HG03060 (cell line): ENCODE data around the gene GBP2.
"Not testable (repeated sequence)": the region's sequence is repeated elsewhere in the genome, so short reads cannot be mapped to it uniquely, and the experiment has no call there.

Source experiments
- ATAC-seq: cut with Tn5 transposase; IDR thresholded peaks from one replicate; pipeline ENCODE4 v1.9.1; 2021; ENCODE audit warnings: low read depth, moderate number of reproducible peaks; ENCODE audit not compliant: unreplicated experiment

The GBP2 gene

GRCh38 chr1:89128003-89128458 is 2.1 kb upstream of the GBP2 start:
- not testable (repeated sequence) for ATAC-seq

GRCh38 chr1:89126602-89127565 is 970 bp upstream of the GBP2 start:
- ATAC-seq, result not testable (repeated sequence)

- ATAC-seq, result no peak
These were observed 538 bp downstream of the GBP2 start for GRCh38 chr1:89125240-89125912.

- no peak for ATAC-seq
These were observed 4.3 kb downstream of the GBP2 start for GRCh38 chr1:89121641-89122040.

- ATAC-seq, result no peak
These were observed 11.3 kb downstream of the GBP2 start for GRCh38 chr1:89114662-89115061.

- ATAC-seq, result no peak
These were observed 12.9 kb downstream of the GBP2 start for GRCh38 chr1:89112871-89113613.

DNA sequence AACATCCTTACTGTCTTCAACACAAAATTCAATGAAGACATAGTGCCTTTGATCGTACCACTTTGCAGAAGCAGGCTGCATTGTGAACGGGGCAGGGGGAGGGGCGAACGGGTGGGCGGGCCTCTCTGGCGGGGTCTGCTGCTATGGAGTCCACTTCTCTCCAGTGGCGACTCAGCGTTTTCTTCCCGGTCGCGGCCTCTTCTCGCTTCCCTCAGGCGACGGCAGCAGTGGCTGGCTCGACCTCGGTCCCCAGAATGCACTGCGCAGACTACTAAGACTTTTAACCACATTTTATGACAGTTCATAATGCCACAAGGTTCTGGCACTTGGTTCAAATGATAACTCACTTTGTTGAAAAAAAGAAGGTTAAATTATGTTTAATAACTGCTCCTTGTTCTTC is 21.2 kb downstream of the GBP2 start:
- no peak for ATAC-seq

- no peak for ATAC-seq
These were observed 21.8 kb downstream of the GBP2 start for GRCh38 chr1:89104147-89104546.

DNA sequence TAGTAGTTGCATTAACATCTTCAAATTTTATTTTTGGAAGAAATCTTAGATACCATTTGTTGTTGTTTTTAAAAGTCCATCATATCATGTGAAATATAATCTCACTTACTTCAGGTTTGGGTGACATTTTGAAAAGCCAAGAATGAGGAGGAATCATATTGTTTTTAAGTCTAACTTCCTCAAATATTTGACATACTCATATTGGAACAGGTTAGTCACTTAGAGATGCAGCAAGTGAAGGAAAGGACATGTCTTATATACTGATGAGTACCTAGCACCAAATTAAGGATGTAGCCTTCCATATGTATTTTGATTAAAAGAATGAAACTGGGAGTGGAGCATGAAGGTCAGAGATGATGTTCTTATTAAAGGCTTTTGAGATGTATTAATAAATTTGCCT is 23.9 kb downstream of the GBP2 start:
- no peak for ATAC-seq

DNA sequence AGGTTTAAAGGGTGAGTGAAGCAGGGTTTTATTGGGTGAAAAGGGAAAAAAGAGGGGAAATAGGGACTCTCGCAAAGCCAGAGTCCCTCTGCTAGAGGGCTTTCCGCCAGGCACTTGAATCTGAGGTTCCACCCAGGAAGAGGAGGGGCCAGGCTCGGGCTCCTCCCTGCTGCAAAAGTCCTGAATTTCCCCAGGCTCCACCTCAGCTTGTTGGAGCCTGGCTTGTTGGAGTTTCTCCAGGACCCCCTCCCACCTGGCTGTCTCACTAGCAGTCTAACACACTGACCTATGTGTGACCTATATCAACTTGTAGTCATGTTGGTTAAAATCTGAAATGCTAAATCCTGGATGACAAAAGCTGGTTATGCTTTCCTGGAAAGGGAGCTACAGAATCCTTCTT is 25.5 kb downstream of the GBP2 start:
- ATAC-seq, result no peak

DNA sequence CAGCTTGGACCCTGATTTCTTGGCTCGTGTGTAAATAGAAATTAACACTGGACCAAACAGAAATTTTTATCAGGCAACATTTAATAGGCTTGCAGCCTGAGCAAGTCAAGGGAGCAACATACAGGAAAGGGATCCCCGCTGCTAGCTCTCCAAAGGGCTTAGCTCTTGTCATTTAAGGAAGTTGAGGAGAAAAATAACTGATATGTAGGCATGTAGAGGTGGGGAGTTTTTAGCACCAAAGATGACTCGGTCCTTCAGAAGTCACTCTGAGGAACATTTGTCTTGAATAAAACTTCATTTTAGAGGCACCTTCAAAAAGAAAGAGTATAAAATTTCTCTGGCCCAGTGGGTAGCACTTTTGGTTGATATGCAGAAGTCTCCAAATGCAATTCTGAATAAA is 27.1 kb downstream of the GBP2 start:
- no peak for ATAC-seq

DNA sequence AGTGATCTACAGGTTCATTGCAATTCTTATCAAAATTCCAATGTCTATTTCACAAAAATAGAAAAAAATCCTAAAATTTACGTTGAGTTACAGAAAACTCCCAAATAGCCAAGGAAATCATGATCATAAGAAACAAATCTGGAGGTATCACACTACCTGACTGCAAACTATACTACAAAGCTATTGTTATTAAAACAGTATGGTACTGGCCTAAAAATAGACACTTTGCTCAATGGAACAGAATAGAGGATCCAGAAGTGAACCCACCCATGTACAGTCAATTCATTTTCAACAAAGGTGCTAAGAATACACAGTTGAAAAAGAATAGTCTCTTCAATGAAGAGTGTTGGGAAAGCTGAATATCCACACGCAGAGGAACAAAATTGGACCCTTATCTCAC is 30.2 kb downstream of the GBP2 start:
- no peak for ATAC-seq

DNA sequence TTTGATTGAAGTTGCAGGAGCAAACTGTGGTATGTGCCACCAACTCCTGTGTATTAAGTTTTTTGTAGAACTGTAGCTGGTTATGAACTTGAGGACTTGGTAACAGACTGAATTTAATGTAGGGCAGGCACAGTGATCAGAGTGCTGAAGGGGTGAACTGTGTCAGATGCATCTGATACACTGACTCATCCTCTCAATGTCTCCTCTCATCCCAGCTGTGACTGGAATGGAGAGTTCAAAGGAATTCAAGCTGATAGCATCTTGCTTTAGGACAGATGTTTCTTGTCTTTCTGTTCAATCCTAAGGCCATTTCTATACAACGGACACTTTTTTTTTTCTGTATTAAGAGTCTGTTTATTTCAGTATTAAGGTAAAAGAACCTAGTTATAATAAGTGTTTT is 36.0 kb downstream of the GBP2 start:
- no peak for ATAC-seq

DNA sequence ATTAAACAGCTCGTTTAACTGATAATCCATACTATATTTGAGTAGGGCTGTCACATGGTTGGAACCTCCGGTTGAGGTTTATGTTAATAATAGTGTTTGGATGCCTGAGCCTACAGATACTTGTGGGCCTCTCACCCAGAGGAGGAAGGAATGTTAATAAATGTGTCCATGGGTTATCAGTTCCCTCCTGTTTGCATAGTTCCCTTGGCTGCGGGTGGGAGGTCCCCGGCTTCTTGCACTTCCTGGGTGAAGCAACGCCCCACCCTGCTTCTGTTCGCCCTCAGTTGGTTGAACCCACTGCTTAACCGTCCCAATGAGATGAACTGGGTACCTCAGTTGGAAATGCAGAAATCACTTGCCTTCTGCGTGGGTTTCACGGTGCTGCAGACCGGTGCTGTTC is 37.3 kb downstream of the GBP2 start:
- ATAC-seq, result no peak

DNA sequence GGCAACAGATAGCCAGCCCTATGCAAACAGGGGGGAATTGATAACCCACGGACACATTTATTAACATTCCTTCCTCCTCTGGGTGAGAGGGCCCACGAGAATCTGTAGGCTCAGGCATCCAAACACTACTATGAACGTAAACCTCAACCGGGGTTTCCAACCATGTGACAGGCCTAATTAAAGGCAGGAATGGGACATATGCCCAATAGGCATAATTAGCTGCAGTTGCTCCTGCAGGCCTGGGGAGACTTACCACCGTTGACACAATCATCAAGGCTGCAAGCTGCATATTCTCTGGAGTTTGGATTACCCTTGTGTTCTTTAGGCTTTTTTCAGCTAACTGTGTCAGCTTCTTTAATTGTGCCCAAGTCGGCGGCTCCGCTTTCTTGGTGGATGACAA is 38.7 kb downstream of the GBP2 start:
- ATAC-seq, result no peak

GRCh38 chr1:89085781-89086180 is 40.1 kb downstream of the GBP2 start:
- ATAC-seq, result no peak

DNA sequence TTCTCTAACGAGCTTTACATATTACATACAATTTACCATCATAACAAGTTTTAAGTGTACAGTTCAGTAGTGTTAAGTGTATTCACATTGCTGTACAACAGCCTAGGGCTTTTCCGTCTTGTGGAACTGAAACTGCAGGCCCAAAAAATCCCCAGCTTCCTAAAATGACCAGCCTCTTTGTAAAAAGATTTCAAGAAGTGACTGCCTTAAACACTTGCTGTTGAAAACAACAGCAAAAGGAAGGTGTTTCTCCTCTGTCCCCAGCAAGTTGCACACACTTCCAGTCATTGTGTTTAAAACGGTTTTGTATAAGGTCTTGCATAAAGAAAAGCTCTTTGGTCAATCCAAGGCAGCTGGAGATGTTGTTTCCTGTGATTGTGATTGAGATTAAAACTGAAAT is 44.9 kb downstream of the GBP2 start:
- no peak for ATAC-seq

DNA sequence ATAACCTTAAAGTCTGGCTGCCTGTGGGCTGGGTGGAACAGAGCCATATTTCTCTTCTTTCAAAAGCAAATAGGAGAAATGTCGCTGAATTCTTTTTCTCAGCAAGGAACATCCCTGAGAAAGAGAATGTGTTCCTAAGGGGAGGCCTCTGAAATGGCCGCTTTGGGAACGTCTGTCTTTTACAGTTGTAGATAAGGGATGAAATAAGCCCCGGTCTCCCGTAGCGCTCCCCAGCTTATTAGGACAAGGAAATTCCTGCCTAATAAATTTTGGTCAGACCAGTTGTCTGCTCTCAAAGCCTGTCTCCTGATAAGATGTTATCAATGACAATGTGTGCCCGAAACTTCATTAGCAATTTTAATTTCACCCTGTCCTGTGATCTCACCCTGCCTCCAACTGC is 45.8 kb downstream of the GBP2 start:
- not testable (repeated sequence) for ATAC-seq

- not testable (repeated sequence) for ATAC-seq
These were observed 53.3 kb downstream of the GBP2 start for GRCh38 chr1:89072466-89073065.

GRCh38 chr1:89070509-89070908 is 55.4 kb downstream of the GBP2 start:
- no peak for ATAC-seq

DNA sequence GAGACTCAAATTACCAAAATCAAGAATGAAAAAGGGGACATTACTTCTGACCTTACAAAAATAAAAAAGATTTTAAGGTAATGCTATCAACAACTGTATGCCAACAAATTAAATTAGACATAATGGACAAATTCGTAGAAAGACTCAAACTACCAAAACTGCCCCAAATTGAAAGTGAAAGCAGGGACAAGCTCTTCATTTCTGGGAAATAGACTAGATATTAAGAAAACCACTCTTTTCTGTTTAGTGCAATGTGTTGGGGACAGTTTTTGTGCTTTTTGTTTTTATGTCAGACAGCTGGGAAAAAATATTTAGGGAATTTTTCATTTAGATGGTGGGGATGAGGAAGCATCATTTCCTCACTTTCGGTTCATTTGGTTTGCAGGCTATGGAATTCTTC is 56.0 kb downstream of the GBP2 start:
- no peak for ATAC-seq
